ENCODE data around the gene FAM32A. TPM values are rescaled to one million over a fixed set of nuclear protein-coding genes. Genes with fewer than 3 reads are reported as not detected.

FAM32A gene
- total RNA-seq, 1 experiment from 2014 or later, result 113 TPM

DNA sequence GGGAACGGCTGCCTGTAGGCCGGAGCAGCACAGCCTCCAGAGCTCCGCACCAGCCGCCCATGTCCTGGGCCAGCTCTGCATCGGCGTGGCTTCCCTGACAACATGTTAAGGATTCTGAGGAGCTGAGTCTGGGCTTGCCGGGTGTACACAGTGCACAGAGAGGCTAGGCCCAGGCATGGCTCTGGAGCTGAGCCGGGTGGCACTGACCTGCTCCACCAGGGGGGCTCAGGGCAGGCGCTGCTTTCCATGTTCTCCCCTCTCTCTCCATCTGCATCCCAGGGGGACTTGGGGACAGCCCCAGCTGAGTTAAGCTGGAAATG is 44.1 kb downstream of the FAM32A start:
- Mint-ChIP-seq H3K27me3 (ENCODE audit: insufficient read depth, unreplicated experiment) (no peaks in the 10 kb centered on the region), H3K4me3 (ENCODE audit: unreplicated experiment) (no peak overlapping the region), H3K36me3 (ENCODE audit: insufficient read depth, unreplicated experiment) (peaks cover 43% of the 10 kb centered on the region), H3K4me1 (ENCODE audit: low read depth, unreplicated experiment) (no peaks in the 10 kb centered on the region), H3K27ac (ENCODE audit: unreplicated experiment) (no peak overlapping the region), H3K9me3 (ENCODE audit: unreplicated experiment) (no peaks in the 10 kb centered on the region)
- Histone ChIP-seq H3K36me3 (ENCODE audit: control insufficient read depth, insufficient read depth, low read length) (peaks cover 6% of the 10 kb centered on the region), H3K4me1 (no peaks in the 10 kb centered on the region), H3K9me3 (no peaks in the 10 kb centered on the region), H3K27me3 (replicated peaks; ENCODE audit: control insufficient read depth, insufficient read depth, low read length) (no peaks in the 10 kb centered on the region), H3K4me3 (ENCODE audit: low read depth, low read length) (no peak overlapping the region)
- no TSS peak for BruUV-seq (replicated peaks)
- intact Hi-C loops (cut with micrococcal nuclease; ENCODE audit: unreplicated experiment), result no loop called here
- POLR2A ChIA-PET, result no interaction called here
- CTCF ChIA-PET, result no interaction called here
- DNase-seq, result no peak
- TF ChIP-seq, protein P1, sequence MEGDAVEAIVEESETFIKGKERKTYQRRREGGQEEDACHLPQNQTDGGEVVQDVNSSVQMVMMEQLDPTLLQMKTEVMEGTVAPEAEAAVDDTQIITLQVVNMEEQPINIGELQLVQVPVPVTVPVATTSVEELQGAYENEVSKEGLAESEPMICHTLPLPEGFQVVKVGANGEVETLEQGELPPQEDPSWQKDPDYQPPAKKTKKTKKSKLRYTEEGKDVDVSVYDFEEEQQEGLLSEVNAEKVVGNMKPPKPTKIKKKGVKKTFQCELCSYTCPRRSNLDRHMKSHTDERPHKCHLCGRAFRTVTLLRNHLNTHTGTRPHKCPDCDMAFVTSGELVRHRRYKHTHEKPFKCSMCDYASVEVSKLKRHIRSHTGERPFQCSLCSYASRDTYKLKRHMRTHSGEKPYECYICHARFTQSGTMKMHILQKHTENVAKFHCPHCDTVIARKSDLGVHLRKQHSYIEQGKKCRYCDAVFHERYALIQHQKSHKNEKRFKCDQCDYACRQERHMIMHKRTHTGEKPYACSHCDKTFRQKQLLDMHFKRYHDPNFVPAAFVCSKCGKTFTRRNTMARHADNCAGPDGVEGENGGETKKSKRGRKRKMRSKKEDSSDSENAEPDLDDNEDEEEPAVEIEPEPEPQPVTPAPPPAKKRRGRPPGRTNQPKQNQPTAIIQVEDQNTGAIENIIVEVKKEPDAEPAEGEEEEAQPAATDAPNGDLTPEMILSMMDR (IDR thresholded peaks at IDR 0.05; ENCODE audit: insufficient read depth in 1 of 2, low read depth in 1 of 2, low read length in 1 of 2, severe bottlenecking in 1 of 2, unreplicated experiment in 1 of 2), result no peak

GRCh38 chr19:16232127-16232526 is 46.9 kb downstream of the FAM32A start:
- no peak overlapping the region for H3K27ac Mint-ChIP-seq (ENCODE audit: unreplicated experiment)
- H3K27me3 Mint-ChIP-seq (ENCODE audit: insufficient read depth, unreplicated experiment), result no peaks in the 10 kb centered on the region
- intact Hi-C loops (cut with micrococcal nuclease; ENCODE audit: unreplicated experiment), result no loop called here
- no peak for DNase-seq
- H3K4me1 ChIP-seq, result no peaks in the 10 kb centered on the region
- BruUV-seq (replicated peaks), result no TSS peak
- TF ChIP-seq, protein P1 (IDR thresholded peaks at IDR 0.05; ENCODE audit: insufficient read depth in 1 of 2, low read depth in 1 of 2, low read length in 1 of 2, severe bottlenecking in 1 of 2, unreplicated experiment in 1 of 2), result no peak
- H3K36me3 ChIP-seq (ENCODE audit: control insufficient read depth, insufficient read depth, low read length), result peaks cover 7% of the 10 kb centered on the region
- no peaks in the 10 kb centered on the region for H3K9me3 Mint-ChIP-seq (ENCODE audit: unreplicated experiment)
- H3K4me1 Mint-ChIP-seq (ENCODE audit: low read depth, unreplicated experiment), result no peaks in the 10 kb centered on the region
- H3K4me3 ChIP-seq (ENCODE audit: low read depth, low read length), result no peak overlapping the region
- H3K9me3 ChIP-seq, result no peaks in the 10 kb centered on the region
- ChIA-PET CTCF (no interaction called here), POLR2A (no interaction called here)
- peaks cover 46% of the 10 kb centered on the region for H3K36me3 Mint-ChIP-seq (ENCODE audit: insufficient read depth, unreplicated experiment)
- H3K27me3 ChIP-seq (replicated peaks; ENCODE audit: control insufficient read depth, insufficient read depth, low read length), result no peaks in the 10 kb centered on the region
- H3K4me3 Mint-ChIP-seq (ENCODE audit: unreplicated experiment), result no peak overlapping the region

GRCh38 chr19:16232568-16232967 is 47.4 kb downstream of the FAM32A start:
- Histone ChIP-seq H3K4me3 (ENCODE audit: low read depth, low read length) (no peak overlapping the region), H3K9me3 (no peaks in the 10 kb centered on the region), H3K4me1 (no peaks in the 10 kb centered on the region), H3K27me3 (replicated peaks; ENCODE audit: control insufficient read depth, insufficient read depth, low read length) (no peaks in the 10 kb centered on the region), H3K36me3 (ENCODE audit: control insufficient read depth, insufficient read depth, low read length) (peaks cover 7% of the 10 kb centered on the region)
- Mint-ChIP-seq H3K9me3 (ENCODE audit: unreplicated experiment) (no peaks in the 10 kb centered on the region), H3K36me3 (ENCODE audit: insufficient read depth, unreplicated experiment) (peaks cover 46% of the 10 kb centered on the region), H3K27me3 (ENCODE audit: insufficient read depth, unreplicated experiment) (no peaks in the 10 kb centered on the region), H3K27ac (ENCODE audit: unreplicated experiment) (no peak overlapping the region), H3K4me3 (ENCODE audit: unreplicated experiment) (no peak overlapping the region), H3K4me1 (ENCODE audit: low read depth, unreplicated experiment) (no peaks in the 10 kb centered on the region)
- POLR2A ChIA-PET, result no interaction called here
- BruUV-seq (replicated peaks), result no TSS peak
- TF ChIP-seq, protein P1 (IDR thresholded peaks at IDR 0.05; ENCODE audit: insufficient read depth in 1 of 2, low read depth in 1 of 2, low read length in 1 of 2, severe bottlenecking in 1 of 2, unreplicated experiment in 1 of 2), result no peak
- intact Hi-C loops (cut with micrococcal nuclease; ENCODE audit: unreplicated experiment), result no loop called here
- CTCF ChIA-PET, result no interaction called here
- DNase-seq, result no peak

All from Caco-2 (cell line).